NCI-H748 (cell line): ENCODE data around the gene DDAH1.

Experiments used
- DNase-seq: peaks from one replicate; lab custom pipeline; 2025; ENCODE audit not compliant: unreplicated experiment; lab: John Stamatoyannopoulos, UW

The DDAH1 gene

GRCh38 chr1:85397490-85398032 is 67.4 kb downstream of the DDAH1 start:
- peak; percentile 10 for DNase-seq

DNA sequence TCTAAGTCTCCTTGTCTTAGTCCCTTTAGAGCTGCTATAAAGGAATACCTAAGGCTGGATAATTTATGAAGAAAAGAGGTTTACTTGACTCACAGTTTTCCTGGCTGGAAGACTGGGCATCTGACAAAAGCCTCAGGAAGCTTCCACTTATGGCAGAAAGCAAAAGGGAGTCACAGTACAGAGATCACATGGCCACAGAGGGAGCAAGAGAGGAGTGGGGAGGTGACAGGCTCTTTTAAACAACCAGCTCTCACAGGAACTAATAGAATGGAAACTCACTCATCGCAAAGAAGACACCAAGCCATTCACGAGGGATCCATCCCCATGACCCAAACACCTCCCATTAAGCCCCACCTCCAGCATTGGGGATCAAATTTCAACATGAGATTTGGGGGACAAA is 68.8 kb downstream of the DDAH1 start:
- DNase-seq: peak; percentile 29

DNA sequence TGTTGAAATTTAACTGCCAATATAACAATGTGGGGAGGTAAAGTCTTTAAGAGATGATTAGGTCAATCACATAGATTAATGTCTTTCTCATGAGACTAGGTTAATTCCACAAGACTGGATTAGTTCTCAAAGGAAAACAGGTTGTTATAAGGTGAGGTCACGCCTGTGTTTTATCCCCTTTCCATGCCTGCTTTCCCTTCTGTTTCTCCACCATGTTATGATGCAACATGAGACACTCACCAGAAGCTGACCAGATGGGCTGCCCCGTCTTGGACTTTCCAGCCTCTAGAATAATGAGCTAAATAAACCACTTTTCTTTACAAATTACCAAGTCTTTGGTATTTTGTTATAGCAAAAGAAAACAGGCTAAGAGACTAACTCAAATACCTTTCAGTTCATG is 70.8 kb downstream of the DDAH1 start:
- DNase-seq: no peak

DNA sequence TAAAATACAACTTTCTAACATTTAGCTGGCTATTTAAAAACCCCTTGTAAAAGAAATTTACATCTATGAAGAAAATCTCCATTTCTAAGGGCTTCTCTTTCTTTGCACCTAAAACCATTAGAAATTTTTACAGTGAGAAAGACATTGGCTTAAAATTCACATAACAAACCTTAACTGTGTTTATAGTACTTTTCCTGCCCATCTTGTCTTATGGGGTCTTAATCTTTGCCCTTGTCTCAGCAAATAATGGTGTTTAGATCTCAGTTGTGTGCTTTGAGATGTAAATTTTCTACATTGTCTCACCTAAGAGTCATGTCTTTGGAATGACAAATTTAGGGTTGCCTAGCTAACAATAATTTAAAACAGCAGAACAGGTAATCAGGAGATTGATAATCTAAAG is 71.5 kb downstream of the DDAH1 start:
- DNase-seq: no peak

DNA sequence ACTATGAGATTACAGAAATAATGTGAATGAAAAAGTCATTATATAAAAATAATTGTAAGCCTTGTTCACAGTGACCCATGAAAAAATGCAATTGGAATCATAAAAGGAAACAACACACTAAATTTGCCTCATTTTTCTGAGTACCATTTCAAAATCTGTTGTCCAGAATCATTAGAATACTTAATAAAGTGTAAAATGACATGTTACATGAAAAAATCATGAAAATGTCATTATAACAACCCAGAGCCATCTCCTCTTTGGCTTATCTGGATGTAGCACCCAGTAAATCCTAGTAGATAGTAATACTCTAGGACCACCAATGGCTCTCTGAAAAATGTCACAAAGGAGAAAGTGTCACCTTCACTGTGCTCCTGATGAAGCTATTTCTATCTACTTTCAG is 76.5 kb downstream of the DDAH1 start:
- no peak for DNase-seq

GRCh38 chr1:85387781-85388180 is 77.2 kb downstream of the DDAH1 start:
- DNase-seq: no peak

DNA sequence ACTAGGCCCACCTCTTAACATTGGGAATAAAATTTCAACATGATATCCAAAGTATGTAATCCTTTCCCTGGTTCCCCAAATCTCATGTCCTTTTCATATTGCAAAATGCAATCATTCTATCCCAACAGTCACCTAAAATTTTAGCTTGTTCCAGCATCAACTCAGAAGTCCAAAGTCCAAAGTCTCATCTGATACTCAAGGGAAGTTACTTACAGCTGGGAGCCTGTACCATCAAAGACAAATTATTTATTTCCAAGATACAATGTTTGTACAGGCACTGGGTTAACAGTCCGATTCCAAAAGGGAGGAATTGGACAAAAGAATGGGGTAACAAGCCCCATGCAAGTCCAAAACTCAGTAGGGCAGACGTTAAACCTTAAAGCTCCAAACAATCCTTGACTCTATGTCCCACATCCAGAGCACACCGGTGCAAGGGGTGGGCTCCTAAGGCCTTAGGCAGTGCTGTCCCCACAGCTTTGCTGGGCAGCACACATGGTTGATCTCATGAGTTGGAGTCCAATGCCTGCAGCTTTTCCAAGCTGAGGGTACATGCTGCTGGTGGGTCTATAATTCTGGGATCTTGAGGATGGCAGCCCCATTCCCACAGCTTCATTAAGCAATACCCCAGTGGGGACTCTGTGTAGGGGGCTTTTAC is 78.8 kb downstream of the DDAH1 start:
- no peak for DNase-seq

DNA sequence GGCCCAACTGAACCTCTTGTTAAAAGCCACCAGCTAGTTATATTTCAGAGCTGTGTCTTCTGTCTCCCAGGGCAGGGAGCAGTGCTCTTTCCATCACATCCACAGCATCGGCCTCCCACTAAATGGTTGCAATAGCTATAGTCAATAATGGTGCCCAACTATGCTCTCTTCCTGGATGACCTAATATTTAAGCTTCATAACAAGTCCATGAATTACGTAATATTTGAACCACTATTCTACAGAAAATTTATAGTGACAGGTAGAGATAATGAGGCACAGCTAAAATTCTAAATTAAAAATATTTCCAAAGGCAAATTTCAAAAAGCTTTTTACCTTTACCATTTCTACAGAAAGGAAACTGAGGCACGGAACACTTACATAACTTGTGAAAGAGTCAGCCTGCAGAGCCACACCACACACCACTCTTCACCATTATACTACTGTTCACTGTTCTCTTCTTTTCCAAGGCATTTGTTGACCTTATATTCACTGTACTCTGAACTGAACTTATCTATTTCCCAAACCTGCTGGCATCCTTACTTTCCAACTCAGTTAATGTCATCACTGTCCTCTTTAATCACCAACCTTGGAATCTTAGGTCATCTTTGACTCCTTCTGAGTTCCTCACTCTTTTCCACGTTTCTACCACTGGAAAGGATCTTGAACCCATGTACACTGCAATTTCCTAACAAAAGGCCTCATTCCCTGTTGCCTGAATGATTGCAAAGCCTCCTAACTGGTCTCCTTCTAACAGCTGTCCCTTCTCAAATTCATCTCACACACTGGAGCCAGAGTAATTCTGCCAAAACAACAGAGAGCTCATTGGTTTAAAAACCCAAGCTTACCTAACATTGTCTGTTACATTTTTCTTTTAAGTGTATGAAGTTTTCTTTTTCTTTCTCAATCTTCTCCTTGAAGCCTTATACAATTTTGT is 85.5 kb downstream of the DDAH1 start:
- DNase-seq: no peak

GRCh38 chr1:85378534-85378933 is 86.4 kb downstream of the DDAH1 start:
- no peak for DNase-seq

- no peak for DNase-seq
Measured at GRCh38 chr1:85376356-85376755, 88.6 kb downstream of the DDAH1 start.

DNA sequence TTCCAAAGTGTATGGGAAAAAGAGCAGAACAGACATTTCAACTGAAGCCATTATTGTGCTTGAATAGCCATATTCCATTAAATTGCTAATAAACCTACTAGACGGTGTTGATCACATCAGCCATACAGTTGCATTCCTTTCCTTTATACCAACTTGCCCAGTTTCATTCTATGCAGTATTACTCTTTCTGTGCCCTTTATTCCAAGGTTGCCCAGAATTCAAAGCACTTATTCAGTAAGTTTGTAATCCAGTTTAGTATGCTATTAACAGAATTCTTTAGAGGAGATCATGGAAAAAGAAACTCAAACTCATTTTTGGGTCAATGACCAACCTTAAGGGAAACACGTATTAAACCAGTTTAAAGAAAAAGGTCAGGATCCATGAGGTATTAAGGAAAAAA is 89.5 kb downstream of the DDAH1 start:
- DNase-seq: no peak

GRCh38 chr1:85374160-85374559 is 90.8 kb downstream of the DDAH1 start:
- no peak for DNase-seq

GRCh38 chr1:85373378-85373708 is 91.6 kb downstream of the DDAH1 start:
- no peak for DNase-seq

- no peak for DNase-seq
Measured at GRCh38 chr1:85372683-85373377, 92.1 kb downstream of the DDAH1 start.

GRCh38 chr1:85371021-85371420 is 93.9 kb downstream of the DDAH1 start:
- DNase-seq: no peak

GRCh38 chr1:85368073-85368770 is 96.7 kb downstream of the DDAH1 start:
- no peak for DNase-seq

DNA sequence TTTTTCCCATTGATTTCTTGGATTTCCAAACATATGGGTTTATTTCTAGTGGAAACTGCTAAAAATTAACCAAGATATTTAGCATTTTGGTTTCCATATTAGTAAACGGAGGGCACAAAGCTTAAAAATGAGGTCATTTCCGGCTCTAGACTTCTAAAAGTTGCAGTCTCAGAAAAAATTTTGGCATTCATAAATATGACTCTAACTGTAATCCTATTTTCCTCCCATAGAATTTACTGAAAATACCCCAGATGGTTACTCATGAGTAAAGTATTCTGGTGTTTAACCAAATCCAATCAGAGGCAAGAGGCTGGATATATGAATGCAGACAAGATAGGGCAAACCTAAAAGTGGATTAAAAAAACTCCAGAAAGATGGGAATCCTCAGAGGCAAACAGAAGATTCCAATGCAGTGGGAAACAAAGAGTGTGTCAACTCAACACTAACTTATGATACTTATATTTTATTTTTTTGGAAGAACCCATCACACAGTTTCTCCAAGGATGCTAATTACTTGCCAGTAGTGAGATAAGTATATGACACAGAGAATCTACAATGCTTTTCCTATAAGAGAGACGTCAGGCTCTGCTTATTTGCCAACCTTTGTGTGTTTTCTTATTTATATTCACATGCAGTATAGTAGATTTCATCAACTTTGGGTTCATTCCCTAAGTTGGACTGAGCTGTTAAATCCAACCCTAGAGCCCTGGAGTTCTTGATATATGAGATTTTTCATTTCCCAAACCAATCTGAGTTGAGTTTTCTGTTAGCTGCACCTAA is 98.4 kb downstream of the DDAH1 start:
- DNase-seq: no peak

- no peak for DNase-seq
Measured at GRCh38 chr1:85365851-85366250, 99.1 kb downstream of the DDAH1 start.

GRCh38 chr1:85363521-85363920 is 101.4 kb downstream of the DDAH1 start:
- DNase-seq: no peak

GRCh38 chr1:85363092-85363491 is 101.9 kb downstream of the DDAH1 start:
- no peak for DNase-seq
